Skeletal muscle satellite cell (primary cell): ENCODE results near the gene KCNQ1.

Experiments
- H3K27me3 ChIP-seq: 2 replicates; pipeline ENCODE4 v1.7.0; 2013; ENCODE audit warnings: low read length; ENCODE audit not compliant: control insufficient read depth, insufficient read depth
- H3K36me3 ChIP-seq: 2 replicates; pipeline ENCODE4 v1.7.0; 2013; ENCODE audit warnings: mild to moderate bottlenecking, control low read depth, low read length; ENCODE audit not compliant: insufficient read depth
- H3K4me1 ChIP-seq: 2 replicates; pipeline ENCODE4 v1.7.0; 2013; ENCODE audit warnings: low read length; ENCODE audit not compliant: control insufficient read depth, insufficient read depth
- H3K4me2 ChIP-seq: 2 replicates; pipeline ENCODE4 v1.7.0; 2013; ENCODE audit warnings: mild to moderate bottlenecking, low read length
- H3K4me3 ChIP-seq: 2 replicates; pipeline ENCODE4 v1.7.0; 2013; ENCODE audit warnings: low read length
- H3K9ac ChIP-seq: 2 replicates; pipeline ENCODE4 v1.7.0; 2013; ENCODE audit warnings: mild to moderate bottlenecking, low read depth, low read length, moderate library complexity
- H3K9me3 ChIP-seq: replicated peaks from 2 replicates; pipeline ENCODE4 v1.7.0; 2013; ENCODE audit warnings: mild to moderate bottlenecking, control low read depth, low read length

KCNQ1 gene

GRCh38 chr11:2644844-2645778 lies 200.3 kb downstream of the KCNQ1 start:
- Histone ChIP-seq H3K9me3 (peaks cover 45% of the 10 kb centered on the region), H3K4me2 (no peak overlapping the region), H3K36me3 (no peaks in the 10 kb centered on the region)

GRCh38 chr11:2645779-2646118 lies 200.9 kb downstream of the KCNQ1 start:
- Histone ChIP-seq H3K4me2 (no peak overlapping the region), H3K4me1 (no peaks in the 10 kb centered on the region), H3K27me3 (no peaks in the 10 kb centered on the region), H3K9ac (no peak overlapping the region), H3K4me3 (no peak overlapping the region), H3K36me3 (no peaks in the 10 kb centered on the region), H3K9me3 (peaks cover 49% of the 10 kb centered on the region)

More at GRCh38 chr11:2644844-2645778, 200.3 kb downstream of the KCNQ1 start:
- no peak overlapping the region for H3K9ac ChIP-seq
- H3K4me1 ChIP-seq, result no peaks in the 10 kb centered on the region
- no peaks in the 10 kb centered on the region for H3K27me3 ChIP-seq
- H3K4me3 ChIP-seq, result no peak overlapping the region

- Histone ChIP-seq H3K4me3 (no peak overlapping the region), H3K36me3 (no peaks in the 10 kb centered on the region), H3K4me1 (no peaks in the 10 kb centered on the region), H3K9me3 (peaks cover 52% of the 10 kb centered on the region), H3K4me2 (no peak overlapping the region), H3K9ac (no peak overlapping the region), H3K27me3 (no peaks in the 10 kb centered on the region)
These were observed 202.4 kb downstream of the KCNQ1 start for GRCh38 chr11:2647167-2647566.

- Histone ChIP-seq H3K4me1 (no peaks in the 10 kb centered on the region), H3K9me3 (peaks cover 51% of the 10 kb centered on the region), H3K36me3 (no peaks in the 10 kb centered on the region), H3K27me3 (no peaks in the 10 kb centered on the region), H3K9ac (no peak overlapping the region), H3K4me3 (no peak overlapping the region), H3K4me2 (no peak overlapping the region)
These were observed 203.1 kb downstream of the KCNQ1 start for GRCh38 chr11:2647953-2648352.

- H3K9ac ChIP-seq, result no peak overlapping the region
- H3K4me1 ChIP-seq, result peaks cover 4% of the 10 kb centered on the region
- H3K36me3 ChIP-seq, result no peaks in the 10 kb centered on the region
- no peak overlapping the region for H3K4me3 ChIP-seq
- no peaks in the 10 kb centered on the region for H3K27me3 ChIP-seq
- peaks cover 47% of the 10 kb centered on the region for H3K9me3 ChIP-seq
- H3K4me2 ChIP-seq, result no peak overlapping the region
These were observed 204.6 kb downstream of the KCNQ1 start for GRCh38 chr11:2649400-2649799.

GRCh38 chr11:2649848-2650247 lies 205.0 kb downstream of the KCNQ1 start:
- Histone ChIP-seq H3K9me3 (peaks cover 42% of the 10 kb centered on the region), H3K36me3 (no peaks in the 10 kb centered on the region), H3K4me3 (no peak overlapping the region), H3K4me2 (no peak overlapping the region), H3K27me3 (no peaks in the 10 kb centered on the region), H3K4me1 (peaks cover 4% of the 10 kb centered on the region), H3K9ac (no peak overlapping the region)

GRCh38 chr11:2650343-2650867 lies 205.6 kb downstream of the KCNQ1 start:
- no peak overlapping the region for H3K9ac ChIP-seq
- peaks cover 37% of the 10 kb centered on the region for H3K9me3 ChIP-seq
- H3K4me2 ChIP-seq, result no peak overlapping the region

GRCh38 chr11:2651054-2651617 lies 206.3 kb downstream of the KCNQ1 start:
- H3K4me3 ChIP-seq, result no peak overlapping the region
- no peak overlapping the region for H3K9ac ChIP-seq
- H3K36me3 ChIP-seq, result no peaks in the 10 kb centered on the region
- H3K4me2 ChIP-seq, result no peak overlapping the region
- H3K4me1 ChIP-seq, result peaks cover 8% of the 10 kb centered on the region
- H3K27me3 ChIP-seq, result no peaks in the 10 kb centered on the region
- peaks cover 35% of the 10 kb centered on the region for H3K9me3 ChIP-seq

More at GRCh38 chr11:2650343-2650867, 205.6 kb downstream of the KCNQ1 start:
- H3K27me3 ChIP-seq, result no peaks in the 10 kb centered on the region
- no peaks in the 10 kb centered on the region for H3K36me3 ChIP-seq
- H3K4me3 ChIP-seq, result no peak overlapping the region
- H3K4me1 ChIP-seq, result peaks cover 4% of the 10 kb centered on the region

GRCh38 chr11:2651826-2652271 lies 207.0 kb downstream of the KCNQ1 start:
- Histone ChIP-seq H3K4me1 (peaks cover 11% of the 10 kb centered on the region), H3K9me3 (peaks cover 42% of the 10 kb centered on the region), H3K4me3 (no peak overlapping the region), H3K36me3 (no peaks in the 10 kb centered on the region), H3K9ac (no peak overlapping the region), H3K4me2 (no peak overlapping the region), H3K27me3 (no peaks in the 10 kb centered on the region)

GRCh38 chr11:2652333-2653197 lies 207.8 kb downstream of the KCNQ1 start:
- H3K9ac ChIP-seq, result no peak overlapping the region

GRCh38 chr11:2653198-2653551 lies 208.4 kb downstream of the KCNQ1 start:
- H3K4me3 ChIP-seq, result no peak overlapping the region
- H3K4me2 ChIP-seq, result no peak overlapping the region
- no peaks in the 10 kb centered on the region for H3K27me3 ChIP-seq
- H3K9me3 ChIP-seq, result peaks cover 38% of the 10 kb centered on the region
- peaks cover 11% of the 10 kb centered on the region for H3K4me1 ChIP-seq
- no peaks in the 10 kb centered on the region for H3K36me3 ChIP-seq
- H3K9ac ChIP-seq, result no peak overlapping the region

More at GRCh38 chr11:2652333-2653197, 207.8 kb downstream of the KCNQ1 start:
- Histone ChIP-seq H3K9me3 (peaks cover 39% of the 10 kb centered on the region), H3K4me1 (peaks cover 11% of the 10 kb centered on the region), H3K4me3 (no peak overlapping the region), H3K36me3 (no peaks in the 10 kb centered on the region), H3K4me2 (no peak overlapping the region), H3K27me3 (no peaks in the 10 kb centered on the region)
